HG02852 (cell line): Measurements from ENCODE around the gene MUC5AC.
"Not testable (repeated sequence)": the region's sequence is repeated elsewhere in the genome, so short reads cannot be mapped to it uniquely, and the experiment has no call there.

Experiments used
- ATAC-seq: cut with Tn5 transposase; IDR thresholded peaks from one replicate; pipeline ENCODE4 v1.9.1; 2021; ENCODE audit warnings: mild to moderate bottlenecking, moderate library complexity; ENCODE audit not compliant: unreplicated experiment

MUC5AC gene

DNA sequence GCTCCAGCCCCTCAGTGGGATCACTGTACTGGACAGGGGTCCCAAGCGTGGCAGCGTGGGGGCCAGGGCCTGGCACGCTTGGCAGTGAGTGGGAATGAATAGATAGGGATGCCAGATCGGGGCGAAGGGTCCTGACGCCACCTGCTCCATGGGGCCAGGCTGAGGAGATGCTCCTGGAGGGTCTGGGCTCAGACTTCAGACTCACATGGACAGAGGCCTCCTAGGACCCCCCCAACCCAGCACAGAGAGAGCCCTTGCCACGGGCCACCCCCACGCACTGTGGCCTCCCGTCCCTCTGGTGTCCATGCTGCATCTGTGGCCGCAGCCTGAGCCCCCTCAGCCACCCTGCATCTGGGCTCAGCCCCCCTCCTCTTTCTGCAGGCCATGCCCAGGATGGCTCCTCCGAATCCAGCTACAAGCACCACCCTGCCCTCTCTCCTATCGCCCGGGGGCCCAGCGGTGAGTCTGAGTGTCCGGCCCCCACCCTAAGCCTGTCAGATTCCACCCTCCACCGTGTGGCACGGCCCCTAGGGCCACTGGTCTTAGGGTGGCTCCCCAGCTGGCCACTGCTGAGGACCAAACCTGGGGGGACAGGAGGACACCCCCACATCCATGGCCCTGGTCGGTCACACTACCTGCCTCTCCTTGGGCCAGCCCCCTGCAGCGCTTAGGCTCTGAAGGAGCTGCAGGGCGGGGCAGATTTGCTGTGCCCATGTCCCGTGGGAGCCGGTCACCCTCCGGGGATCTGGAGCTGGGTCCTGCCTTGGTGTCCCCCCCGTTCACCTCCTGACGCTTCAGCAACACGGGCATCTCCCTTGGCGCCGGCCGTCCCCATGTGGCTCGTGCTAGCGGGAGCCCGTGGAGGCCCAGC, 2.7 kb downstream of the MUC5AC start:
- ATAC-seq = no peak

DNA sequence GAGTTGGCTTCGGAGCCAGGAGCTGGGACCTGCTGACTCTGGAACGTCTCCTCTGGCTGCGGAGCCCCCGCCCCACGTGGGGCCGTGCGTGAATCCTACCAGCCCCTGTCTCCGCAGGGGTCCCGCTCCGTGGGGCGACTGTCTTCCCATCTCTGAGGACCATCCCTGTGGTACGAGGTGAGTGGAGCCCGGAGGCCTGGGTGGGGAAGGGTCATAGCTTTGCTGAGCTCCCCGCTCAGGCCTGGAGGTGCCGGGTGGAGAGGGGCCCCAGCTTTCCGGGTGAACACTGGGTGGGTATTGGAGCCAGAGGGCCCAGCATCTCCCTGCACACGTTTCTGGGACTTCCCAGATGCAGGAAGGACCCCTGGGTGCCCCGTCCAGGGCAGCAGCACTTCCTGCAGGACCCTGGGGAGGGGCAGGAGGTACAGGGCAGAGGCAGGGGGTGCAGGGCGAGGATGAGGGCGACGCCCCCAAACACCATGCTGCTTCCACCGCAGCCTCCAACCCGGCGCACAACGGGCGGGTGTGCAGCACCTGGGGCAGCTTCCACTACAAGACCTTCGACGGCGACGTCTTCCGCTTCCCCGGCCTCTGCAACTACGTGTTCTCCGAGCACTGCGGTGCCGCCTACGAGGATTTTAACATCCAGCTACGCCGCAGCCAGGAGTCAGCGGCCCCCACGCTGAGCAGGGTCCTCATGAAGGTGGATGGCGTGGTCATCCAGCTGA, 3.8 kb downstream of the MUC5AC start:
- ATAC-seq = no peak

DNA sequence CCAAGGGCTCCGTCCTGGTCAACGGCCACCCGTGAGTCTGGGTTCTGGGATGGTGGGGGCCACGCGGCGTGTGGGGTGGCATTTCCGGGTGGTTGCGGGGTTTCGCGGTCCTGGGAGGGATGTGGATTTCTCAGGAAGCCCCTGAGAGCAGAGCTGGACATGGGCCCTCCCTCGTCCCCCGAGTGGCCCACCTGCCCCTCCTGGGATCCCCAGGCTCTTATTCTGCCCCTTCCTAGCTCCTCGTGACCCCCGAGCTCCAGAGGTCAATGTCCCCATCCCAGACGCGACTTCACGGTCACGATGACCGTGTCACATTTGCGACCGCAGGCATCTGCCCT, 4.4 kb downstream of the MUC5AC start:
- no peak for ATAC-seq

DNA sequence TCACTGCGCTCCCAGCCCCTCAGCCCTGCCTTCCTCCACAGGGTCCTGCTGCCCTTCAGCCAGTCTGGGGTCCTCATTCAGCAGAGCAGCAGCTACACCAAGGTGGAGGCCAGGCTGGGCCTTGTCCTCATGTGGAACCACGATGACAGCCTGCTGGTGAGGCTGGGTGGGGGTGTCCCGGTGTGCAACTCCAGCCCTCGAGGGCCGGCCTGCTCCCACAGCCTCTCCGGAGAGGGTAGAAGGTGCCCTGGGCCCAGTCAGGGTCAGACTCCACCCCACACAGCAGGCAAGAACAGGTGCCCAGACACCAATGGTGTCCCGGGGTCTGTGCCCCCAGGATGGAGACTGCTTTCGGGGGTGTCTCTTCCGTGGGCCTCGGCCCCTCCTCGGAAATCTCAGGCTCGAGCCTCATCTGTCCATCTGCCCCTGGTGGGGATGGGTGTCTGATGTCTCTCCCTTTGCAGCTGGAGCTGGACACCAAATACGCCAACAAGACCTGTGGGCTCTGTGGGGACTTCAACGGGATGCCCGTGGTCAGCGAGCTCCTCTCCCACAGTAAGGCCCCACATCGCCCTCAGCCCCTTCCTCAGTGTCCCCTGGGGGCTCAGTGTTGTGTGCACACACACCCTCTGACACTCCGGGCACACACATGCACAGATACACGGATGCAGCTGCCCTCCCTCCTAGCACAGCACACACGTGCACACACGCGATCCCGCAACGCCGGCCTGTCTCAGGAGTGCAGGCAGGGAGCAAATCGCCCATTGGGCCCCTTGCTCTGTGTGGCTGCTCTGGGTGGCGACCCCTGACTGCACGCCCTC, 4.9 kb downstream of the MUC5AC start:
- no peak for ATAC-seq

DNA sequence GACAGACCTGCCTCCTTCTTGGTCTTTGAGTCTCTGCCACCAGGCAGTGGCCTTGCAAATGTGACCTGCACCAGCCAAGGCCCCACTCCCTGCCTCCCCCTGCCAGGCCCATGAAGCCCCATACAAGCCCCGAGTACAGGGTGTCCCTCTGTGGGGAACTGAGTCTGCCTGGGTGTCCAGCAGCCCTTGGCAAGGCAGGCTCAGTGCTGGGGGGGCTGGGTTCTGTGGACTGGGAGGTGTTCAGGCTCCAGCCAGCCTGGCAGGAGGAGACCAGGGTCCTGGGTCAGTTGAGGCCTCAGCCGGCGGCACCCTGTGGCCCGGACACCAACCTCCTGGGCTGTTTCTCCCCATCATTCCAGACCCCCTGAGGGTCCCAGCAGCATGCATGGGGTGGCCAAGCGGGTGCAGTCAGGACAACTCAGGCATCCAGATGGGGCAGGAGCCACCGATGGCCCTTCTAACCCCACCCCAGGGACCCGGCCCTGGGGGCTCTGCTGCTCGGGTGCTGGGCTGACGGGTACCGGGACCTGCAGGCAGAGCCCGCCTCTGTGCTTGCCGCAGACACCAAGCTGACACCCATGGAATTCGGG, 5.7 kb downstream of the MUC5AC start:
- no peak for ATAC-seq

DNA sequence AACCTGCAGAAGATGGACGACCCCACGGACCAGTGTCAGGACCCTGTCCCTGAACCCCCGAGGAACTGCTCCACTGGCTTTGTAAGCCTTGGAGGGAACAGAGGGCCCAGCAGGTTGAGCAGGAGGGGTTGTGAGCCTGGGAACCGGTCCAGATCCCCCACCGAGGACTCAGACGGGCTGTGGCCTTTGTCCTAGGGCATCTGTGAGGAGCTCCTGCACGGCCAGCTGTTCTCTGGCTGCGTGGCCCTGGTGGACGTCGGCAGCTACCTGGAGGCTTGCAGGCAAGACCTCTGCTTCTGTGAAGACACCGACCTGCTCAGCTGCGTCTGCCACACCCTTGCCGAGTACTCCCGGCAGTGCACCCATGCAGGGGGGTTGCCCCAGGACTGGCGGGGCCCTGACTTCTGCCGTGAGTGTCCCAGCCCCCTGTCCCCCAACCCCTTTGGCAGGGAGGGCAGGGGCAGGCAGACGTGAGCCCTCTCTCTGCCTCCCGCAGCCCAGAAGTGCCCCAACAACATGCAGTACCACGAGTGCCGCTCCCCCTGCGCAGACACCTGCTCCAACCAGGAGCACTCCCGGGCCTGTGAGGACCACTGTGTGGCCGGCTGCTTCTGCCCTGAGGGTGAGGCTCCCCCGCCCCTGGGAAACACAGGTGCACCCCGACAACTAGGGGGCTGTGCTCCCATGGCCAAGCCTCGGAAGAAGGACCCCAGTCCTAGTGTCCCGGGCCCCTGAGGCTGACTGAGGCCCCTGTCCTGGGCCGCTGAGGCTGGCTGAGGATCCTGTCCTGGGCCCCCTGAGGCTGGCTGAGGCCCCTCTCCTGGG, 6.4 kb downstream of the MUC5AC start:
- no peak for ATAC-seq

DNA sequence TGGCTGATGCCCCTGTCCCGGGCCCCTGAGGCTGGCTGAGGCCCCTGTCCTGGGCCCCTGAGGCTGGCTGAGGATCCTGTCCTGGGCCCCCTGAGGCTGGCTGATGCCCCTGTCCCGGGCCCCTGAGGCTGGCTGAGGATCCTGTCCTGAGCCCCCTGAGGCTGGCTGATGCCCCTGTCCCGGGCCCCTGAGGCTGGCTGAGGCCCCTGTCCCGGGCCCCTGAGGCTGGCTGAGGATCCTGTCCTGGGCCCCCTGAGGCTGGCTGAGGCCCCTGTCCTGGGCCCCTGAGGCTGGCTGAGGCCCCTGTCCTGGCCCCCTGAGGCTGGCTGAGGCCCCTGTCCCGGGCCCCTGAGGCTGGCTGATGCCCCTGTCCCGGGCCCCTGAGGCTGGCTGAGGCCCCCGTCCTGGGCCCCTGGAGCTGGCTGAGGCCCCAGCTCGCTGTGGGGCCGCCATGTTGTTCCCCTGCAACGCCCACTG, 7.1 kb downstream of the MUC5AC start:
- ATAC-seq = not testable (repeated sequence)

DNA sequence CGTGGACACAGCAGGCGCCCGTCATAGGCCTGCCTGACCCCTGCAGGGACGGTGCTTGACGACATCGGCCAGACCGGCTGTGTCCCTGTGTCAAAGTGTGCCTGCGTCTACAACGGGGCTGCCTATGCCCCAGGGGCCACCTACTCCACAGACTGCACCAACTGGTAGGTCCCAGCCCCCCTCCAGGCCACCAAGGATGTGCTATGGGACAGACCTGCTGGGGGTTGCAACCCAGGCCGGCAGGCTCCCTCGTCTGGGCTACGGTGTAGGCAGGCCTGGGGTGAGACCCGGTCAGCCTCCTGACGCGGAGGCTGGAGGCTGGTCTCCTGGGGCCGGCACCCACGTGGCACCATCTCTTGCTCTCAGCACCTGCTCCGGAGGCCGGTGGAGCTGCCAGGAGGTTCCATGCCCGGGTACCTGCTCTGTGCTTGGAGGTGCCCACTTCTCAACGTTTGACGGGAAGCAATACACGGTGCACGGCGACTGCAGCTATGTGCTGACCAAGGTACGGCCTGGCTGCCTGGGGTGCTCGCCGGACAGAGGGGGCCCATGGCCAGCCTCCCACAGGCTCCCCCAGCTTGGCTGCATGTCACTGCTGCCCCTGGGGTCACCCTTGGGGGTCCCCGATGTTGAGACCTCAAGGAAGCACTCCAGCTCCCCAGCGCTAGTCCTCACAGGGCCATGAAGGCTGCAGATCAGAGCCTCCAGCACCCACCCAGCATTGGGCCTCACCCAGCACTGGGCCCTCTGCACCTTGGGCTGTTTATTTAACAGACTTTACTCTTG, 7.7 kb downstream of the MUC5AC start:
- ATAC-seq = no peak

DNA sequence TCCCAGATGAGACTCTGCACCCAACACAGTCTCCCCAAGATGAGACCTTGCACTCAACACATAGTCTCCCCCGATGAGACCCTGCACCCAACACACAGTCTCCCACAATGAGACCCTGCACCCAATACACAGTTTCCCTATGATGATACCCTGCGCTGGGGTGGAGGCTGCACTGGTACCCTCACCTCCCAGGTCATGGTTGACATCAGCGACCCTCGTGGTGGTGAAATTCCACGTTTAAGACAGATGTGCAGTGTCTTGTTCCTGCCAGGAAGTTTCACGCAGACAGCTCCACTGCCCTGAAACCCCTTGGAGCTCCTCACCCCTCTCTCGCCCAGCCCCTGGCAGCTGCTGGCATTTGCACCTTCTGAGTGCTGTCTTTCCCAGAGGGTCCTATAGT, 9.5 kb downstream of the MUC5AC start:
- no peak for ATAC-seq

DNA sequence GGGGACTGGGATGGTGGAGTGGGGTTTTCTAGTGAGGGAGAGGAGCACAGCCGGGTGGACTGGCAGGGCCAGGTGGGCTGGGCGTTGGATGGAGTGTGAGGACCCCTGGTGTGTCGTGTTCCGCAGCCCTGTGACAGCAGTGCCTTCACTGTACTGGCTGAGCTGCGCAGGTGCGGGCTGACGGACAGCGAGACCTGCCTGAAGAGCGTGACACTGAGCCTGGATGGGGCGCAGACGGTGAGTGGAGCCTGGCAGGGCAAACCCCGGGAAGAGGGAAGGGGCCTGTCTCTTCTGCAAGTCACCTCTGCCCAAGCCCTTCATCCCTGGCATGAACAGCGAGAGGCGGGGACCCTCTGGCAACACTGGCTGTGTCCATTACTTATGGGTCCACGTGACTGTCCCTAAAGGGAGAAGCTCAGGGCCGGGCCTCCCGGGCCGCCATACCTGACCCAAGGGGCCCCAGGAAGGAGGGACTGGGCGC, 10.0 kb downstream of the MUC5AC start:
- no peak for ATAC-seq

DNA sequence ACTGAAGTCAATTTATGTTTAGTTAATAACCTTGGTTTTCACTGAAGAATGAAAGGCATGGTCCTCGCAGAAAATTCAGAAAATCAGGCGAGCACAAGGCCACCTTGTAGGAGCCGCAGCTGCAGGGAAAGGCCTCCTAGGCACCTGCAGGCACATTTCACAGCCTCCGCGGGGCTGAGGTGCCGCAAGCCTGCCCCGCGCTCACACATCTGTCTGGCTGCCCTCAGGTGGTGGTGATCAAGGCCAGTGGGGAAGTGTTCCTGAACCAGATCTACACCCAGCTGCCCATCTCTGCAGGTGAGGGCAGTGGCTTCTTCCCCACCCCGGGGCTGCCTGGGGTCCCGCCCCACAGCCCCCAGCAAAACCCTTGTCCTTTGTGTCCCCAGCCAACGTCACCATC, 10.5 kb downstream of the MUC5AC start:
- no peak for ATAC-seq

DNA sequence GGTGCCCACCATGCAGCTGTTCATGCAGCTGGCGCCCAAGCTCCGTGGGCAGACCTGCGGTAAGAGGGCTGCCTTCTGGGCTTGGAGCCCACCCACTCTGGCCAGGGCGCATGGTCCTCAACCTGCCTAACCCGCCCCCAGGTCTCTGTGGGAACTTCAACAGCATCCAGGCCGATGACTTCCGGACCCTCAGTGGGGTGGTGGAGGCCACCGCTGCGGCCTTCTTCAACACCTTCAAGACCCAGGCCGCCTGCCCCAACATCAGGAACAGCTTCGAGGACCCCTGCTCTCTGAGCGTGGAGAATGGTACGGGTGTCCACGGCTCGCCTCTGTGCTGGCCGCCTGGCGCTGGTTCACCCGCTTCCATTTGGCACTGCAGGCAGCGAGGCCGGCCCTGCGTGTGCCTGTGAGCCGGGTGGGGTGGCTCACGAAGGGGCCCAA, 11.0 kb downstream of the MUC5AC start:
- no peak for ATAC-seq

DNA sequence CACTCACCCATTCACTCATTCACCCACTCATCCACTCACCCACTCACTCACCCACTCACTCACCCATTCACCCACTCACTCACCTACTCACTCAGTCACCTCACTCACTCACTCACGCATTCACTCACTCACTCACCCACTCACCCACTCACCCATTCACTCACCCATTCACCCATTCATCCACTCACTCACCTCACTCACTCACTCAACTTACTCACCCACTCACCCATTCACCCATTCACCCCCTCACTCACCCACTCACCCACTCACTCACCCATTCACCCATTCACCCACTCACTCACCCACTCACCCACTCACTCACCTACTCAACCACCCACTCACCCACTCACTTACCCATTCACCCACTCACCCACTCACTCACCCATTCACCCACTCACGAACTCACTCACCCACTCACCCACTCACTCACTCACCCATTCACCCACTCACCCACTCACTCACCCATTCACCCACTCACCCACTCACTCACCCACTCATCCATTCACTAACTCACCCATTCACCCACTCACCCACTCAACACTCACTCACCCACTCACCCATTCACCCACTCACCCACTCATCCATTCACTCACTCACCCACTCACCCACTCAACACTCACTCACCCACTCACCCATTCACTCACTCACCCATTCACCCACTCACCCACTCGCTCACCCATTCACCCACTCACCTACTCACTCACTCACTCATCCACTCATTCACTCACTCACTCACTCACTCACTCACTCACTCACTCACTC, 13.7 kb downstream of the MUC5AC start:
- ATAC-seq = no peak

DNA sequence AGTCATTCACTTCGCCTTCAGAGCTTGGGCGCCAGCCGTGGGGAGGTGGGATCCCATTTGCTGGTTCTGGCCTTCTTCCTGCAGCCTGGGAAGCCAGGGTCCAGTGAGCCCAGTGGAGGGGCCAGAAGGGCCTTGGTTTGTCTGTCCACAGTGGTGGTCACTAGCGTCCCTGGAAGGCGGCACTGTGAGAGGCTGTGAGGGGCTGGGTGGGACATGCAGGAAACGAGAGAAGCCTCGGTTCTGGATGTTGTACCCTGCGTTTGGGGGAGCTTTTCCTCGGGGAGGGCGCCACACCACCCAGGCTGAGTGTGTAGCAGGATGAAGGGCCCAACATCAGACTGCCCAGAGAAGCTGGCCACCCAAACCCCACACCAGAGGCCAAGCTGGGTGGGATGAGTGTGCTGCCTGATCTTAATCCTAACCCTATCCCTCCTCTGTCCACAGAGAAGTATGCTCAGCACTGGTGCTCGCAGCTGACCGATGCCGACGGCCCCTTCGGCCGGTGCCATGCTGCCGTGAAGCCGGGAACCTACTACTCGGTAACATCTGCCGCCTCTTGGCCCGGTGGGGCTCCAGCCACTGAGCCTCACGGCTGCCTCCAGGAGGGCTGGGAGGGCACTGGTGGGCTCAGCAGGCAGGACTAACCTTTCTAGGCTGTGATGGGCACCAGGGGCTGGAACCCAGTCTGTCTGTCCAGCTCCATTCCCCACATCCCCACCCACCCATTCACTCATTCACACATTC, 14.4 kb downstream of the MUC5AC start:
- no peak for ATAC-seq

DNA sequence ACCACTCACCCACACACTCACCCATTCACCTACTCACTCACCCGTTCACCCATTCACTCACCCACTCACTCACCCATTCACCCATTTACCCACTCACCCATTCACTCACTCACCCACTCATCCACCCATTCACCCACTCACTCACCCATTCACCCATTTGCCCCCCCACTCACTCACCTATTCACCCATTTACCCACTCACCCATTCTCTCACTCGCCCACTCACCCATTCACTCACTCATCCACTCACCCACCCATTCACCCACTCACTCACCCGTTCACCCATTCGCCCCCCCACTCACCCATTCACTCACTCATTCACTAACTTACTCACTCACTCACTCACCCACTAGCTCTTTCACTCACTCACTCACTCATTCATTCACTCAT, 15.0 kb downstream of the MUC5AC start:
- no peak for ATAC-seq

DNA sequence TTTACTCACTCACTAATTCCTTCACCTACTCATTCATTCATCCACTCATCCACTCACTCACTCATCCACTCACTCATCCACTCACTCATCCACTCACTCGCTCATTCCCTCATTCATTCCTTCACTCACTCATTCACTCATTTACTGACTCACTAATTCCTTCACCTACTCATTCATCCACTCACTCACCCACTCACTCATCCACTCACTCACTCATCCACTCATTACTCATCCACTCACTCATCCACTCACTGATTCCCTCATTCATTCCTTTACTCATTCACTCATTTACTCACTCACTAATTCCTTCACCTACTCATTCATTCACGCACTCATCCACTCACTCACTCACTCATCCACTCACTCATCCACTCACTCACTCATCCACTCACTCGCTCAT, 15.6 kb downstream of the MUC5AC start:
- not testable (repeated sequence) for ATAC-seq

DNA sequence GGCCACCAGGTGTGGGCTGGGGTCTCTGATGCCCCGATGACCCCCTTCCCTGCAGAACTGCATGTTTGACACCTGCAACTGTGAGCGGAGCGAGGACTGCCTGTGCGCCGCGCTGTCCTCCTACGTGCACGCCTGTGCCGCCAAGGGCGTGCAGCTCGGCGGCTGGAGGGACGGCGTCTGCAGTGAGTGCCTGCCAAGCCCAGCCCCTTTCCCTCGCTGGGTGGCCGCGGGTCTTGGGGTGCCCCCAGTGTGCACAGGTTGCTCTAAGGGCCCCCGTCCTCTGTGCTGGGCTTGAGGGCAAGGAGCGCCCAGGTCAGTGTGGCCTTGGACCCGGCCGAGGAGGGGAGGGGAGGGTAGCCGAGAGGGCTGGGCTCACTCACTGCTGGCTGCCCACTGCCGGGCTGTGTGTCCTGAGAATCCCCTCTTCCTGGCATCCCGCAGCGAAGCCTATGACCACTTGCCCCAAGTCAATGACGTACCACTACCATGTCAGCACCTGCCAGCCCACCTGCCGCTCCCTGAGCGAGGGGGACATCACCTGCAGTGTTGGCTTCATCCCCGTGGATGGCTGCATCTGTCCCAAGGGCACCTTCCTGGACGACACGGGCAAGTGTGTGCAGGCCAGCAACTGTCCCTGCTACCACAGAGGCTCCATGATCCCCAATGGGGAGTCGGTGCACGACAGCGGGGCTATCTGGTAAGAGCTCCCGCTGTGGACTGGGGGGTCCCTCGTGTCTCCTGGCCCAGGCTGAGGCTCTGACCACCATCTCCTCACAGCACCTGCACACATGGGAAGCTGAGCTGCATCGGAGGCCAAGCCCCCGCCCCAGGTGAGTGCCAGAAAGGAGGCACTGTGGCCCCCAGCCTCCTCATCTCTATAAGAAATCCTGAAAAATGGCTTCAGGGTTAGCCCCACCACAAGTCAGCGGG, 17.0 kb downstream of the MUC5AC start:
- no peak for ATAC-seq
